MM.1S (cell line): ENCODE data around the gene SERPINA12.
A peak's percentile ranks its signal among the peaks of the same experiment; 100 is the strongest.

ENCODE experiments used
- DNase-seq: peaks from one replicate; pipeline ENCODE4 v3.0.0-alpha.2; 2015
- H2AFZ ChIP-seq: fragments of 300-600 bp; sonication (generic); 2 replicates; pipeline ENCODE4 v1.6.0; 2016; ENCODE audit warnings: antibody characterized with exemption, low read length
- H3F3A ChIP-seq: fragments of 300-600 bp; sonication (generic); 2 replicates; pipeline ENCODE4 v1.6.1; 2016; ENCODE audit warnings: mild to moderate bottlenecking, antibody characterized with exemption, low read length, moderate library complexity, mixed read lengths; ENCODE audit not compliant: insufficient read depth
- H3K27ac ChIP-seq: fragments of 300-600 bp; sonication (generic); 2 replicates; pipeline ENCODE4 v1.5.1; 2016; ENCODE audit warnings: mild to moderate bottlenecking, low read length
- H3K27me3 ChIP-seq: fragments of 300-600 bp; sonication (generic); replicated peaks from 2 replicates; pipeline ENCODE4 v1.6.0; 2016; ENCODE audit warnings: low read length; ENCODE audit not compliant: insufficient read depth
- H3K36me3 ChIP-seq: fragments of 300-600 bp; sonication (generic); replicated peaks from 2 replicates; pipeline ENCODE4 v1.6.1; 2016; ENCODE audit warnings: mild to moderate bottlenecking, low read length, mixed read lengths; ENCODE audit not compliant: insufficient read depth
- H3K4me1 ChIP-seq: fragments of 300-600 bp; sonication (generic); 2 replicates; pipeline ENCODE4 v1.6.1; 2016; ENCODE audit warnings: low read length, mixed read lengths
- H3K4me2 ChIP-seq: fragments of 300-600 bp; sonication (generic); 2 replicates; pipeline ENCODE4 v1.6.0; 2016; ENCODE audit warnings: low read depth, low read length
- H3K4me3 ChIP-seq: fragments of 300-600 bp; sonication (generic); 2 replicates; pipeline ENCODE4 v1.5.1; 2016; ENCODE audit warnings: low read length, mixed read lengths
- H3K79me2 ChIP-seq: fragments of 300-600 bp; sonication (generic); 2 replicates; pipeline ENCODE4 v1.6.1; 2016; ENCODE audit warnings: mixed run types, low read length, mixed read lengths
- H3K9ac ChIP-seq: fragments of 300-600 bp; sonication (generic); 2 replicates; pipeline ENCODE4 v1.6.1; 2016; ENCODE audit warnings: low read length, mixed read lengths
- H3K9me2 ChIP-seq: fragments of 300-600 bp; sonication (generic); replicated peaks from 2 replicates; pipeline ENCODE4 v1.6.1; 2016; ENCODE audit warnings: mild to moderate bottlenecking, low read length, mixed read lengths; ENCODE audit not compliant: insufficient read depth
- H3K9me3 ChIP-seq: fragments of 300-600 bp; sonication (generic); replicated peaks from 2 replicates; pipeline ENCODE4 v1.6.1; 2016; ENCODE audit warnings: mild to moderate bottlenecking, low read length, mixed read lengths; ENCODE audit not compliant: insufficient read depth
- H4K20me1 ChIP-seq: fragments of 300-600 bp; sonication (generic); 2 replicates; pipeline ENCODE4 v1.6.1; 2016; ENCODE audit warnings: mild to moderate bottlenecking, low read length, moderate library complexity, mixed read lengths; ENCODE audit not compliant: insufficient read depth
- EZH2 ChIP-seq: fragments of 300-600 bp; sonication (generic); optimal IDR thresholded peaks from 2 replicates; pipeline ENCODE3; 2017; ENCODE audit warnings: low read depth, mild to moderate bottlenecking, antibody characterized with exemption, low read length, mixed read lengths
- EZH2phosphoT487 ChIP-seq: fragments of 300-600 bp; sonication (generic); IDR thresholded peaks from 2 replicates; pipeline ENCODE4 v1.6.1; 2018; ENCODE audit warnings: antibody characterized with exemption, low read length
- TF ChIP-seq, protein P1 (sequence below): fragments of 300-600 bp; sonication (generic); IDR thresholded peaks from 2 replicates; pipeline ENCODE4 v1.5.1; 2016; ENCODE audit warnings: antibody characterized with exemption, low read length, mixed read lengths

Gene SERPINA12

GRCh38 chr14:94485944-94486841 lies 23.1 kb downstream of the SERPINA12 start:
- no peak for DNase-seq
- Histone ChIP-seq H3K36me3 (no peaks in the 10 kb centered on the region), H4K20me1 (no peaks in the 10 kb centered on the region), H3F3A (no peaks in the 10 kb centered on the region), H3K79me2 (no peaks in the 10 kb centered on the region), H3K9ac (no peak overlapping the region), H3K9me2 (no peaks in the 10 kb centered on the region), H3K27ac (no peak overlapping the region), H3K4me1 (no peaks in the 10 kb centered on the region), H3K4me2 (0 out of 2 replicates have a peak overlapping the region, but pooled peaks have one; percentile 21), H3K4me3 (no peak overlapping the region), H3K9me3 (no peaks in the 10 kb centered on the region), H3K27me3 (no peaks in the 10 kb centered on the region), H2AFZ (0 out of 2 replicates have a peak overlapping the region, but pooled peaks have one; percentile 19)
- TF ChIP-seq EZH2 = no peak
- TF ChIP-seq, protein P1, sequence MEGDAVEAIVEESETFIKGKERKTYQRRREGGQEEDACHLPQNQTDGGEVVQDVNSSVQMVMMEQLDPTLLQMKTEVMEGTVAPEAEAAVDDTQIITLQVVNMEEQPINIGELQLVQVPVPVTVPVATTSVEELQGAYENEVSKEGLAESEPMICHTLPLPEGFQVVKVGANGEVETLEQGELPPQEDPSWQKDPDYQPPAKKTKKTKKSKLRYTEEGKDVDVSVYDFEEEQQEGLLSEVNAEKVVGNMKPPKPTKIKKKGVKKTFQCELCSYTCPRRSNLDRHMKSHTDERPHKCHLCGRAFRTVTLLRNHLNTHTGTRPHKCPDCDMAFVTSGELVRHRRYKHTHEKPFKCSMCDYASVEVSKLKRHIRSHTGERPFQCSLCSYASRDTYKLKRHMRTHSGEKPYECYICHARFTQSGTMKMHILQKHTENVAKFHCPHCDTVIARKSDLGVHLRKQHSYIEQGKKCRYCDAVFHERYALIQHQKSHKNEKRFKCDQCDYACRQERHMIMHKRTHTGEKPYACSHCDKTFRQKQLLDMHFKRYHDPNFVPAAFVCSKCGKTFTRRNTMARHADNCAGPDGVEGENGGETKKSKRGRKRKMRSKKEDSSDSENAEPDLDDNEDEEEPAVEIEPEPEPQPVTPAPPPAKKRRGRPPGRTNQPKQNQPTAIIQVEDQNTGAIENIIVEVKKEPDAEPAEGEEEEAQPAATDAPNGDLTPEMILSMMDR = peak; percentile 82

DNA sequence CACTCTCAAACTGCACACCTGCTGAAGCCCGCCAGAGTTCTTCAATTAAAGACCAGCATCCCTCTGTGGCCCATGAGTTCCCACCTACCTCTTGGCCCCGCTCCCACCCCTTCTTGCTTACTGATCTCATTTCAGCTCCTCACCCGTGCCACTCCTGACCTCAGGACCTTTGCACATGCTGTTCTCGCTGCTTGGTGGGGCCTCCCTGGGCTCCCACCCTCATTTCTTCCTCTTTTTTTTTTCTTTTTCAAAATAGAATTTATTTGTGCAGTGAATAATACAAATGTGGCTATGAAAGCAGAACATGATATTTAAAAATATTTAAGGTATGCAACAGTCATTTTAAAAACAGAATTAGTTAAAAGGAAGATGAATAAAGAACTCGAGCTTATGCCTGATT lies 24.8 kb downstream of the SERPINA12 start:
- Histone ChIP-seq H2AFZ (no peak overlapping the region), H3F3A (no peaks in the 10 kb centered on the region), H3K79me2 (no peaks in the 10 kb centered on the region), H3K9me2 (no peaks in the 10 kb centered on the region), H3K9me3 (no peaks in the 10 kb centered on the region), H3K4me3 (no peak overlapping the region), H3K4me2 (no peak overlapping the region), H3K27ac (no peak overlapping the region), H3K9ac (no peak overlapping the region), H4K20me1 (no peaks in the 10 kb centered on the region), H3K4me1 (no peaks in the 10 kb centered on the region), H3K36me3 (no peaks in the 10 kb centered on the region), H3K27me3 (no peaks in the 10 kb centered on the region)
- DNase-seq = no peak
- no peak for TF ChIP-seq EZH2phosphoT487
- no peak for TF ChIP-seq EZH2
- TF ChIP-seq, protein P1 = no peak

DNA sequence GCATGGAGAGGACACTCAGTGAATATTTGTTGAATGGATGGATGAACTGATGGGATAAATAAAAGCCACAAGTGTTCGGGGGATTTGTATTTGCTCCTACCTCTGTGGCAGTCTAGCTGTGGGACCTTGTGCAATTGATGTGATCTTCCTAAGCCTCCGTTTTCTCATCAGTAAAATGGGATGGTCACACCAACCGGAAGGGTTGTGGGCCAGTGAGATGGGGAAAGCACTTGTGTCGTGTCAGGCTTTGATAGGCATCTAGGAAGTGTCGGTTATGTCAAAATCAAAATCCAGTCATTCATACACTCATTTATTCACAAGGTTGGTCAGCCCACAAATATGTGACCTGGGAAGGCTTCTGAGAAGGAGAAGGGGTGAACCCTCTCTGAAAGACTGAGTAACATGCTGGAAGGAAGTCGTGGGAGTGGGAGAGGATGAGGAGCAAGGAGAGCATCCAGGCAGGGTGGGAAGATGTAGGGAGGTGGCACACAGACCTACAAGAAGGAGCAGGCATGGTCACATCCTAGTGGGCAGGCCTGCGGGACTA lies 25.5 kb downstream of the SERPINA12 start:
- no peak overlapping the region for H3K27ac ChIP-seq
- H3K9me2 ChIP-seq = no peaks in the 10 kb centered on the region
- no peak overlapping the region for H3K4me3 ChIP-seq
- DNase-seq = no peak
- no peaks in the 10 kb centered on the region for H3K36me3 ChIP-seq
- H2AFZ ChIP-seq = no peak overlapping the region
- no peaks in the 10 kb centered on the region for H3F3A ChIP-seq
- H3K27me3 ChIP-seq = no peaks in the 10 kb centered on the region
- no peaks in the 10 kb centered on the region for H3K9me3 ChIP-seq
- no peak overlapping the region for H3K4me2 ChIP-seq
- no peaks in the 10 kb centered on the region for H4K20me1 ChIP-seq
- H3K9ac ChIP-seq = no peak overlapping the region
- no peaks in the 10 kb centered on the region for H3K4me1 ChIP-seq
- TF ChIP-seq EZH2phosphoT487 (no peak), EZH2 (no peak)
- TF ChIP-seq, protein P1 = no peak
- no peaks in the 10 kb centered on the region for H3K79me2 ChIP-seq
